HL-60 (cell line): Measurements from ENCODE around the gene IZUMO4.

Experiments used
- CTCF ChIP-seq: IDR thresholded peaks from one replicate; pipeline ENCODE4 v1.5.1; 2011; ENCODE audit warnings: low read length, control low read depth, inconsistent platforms; ENCODE audit not compliant: insufficient read depth
- GABPA ChIP-seq: IDR thresholded peaks from 2 replicates; pipeline ENCODE4 v1.6.1; 2012; ENCODE audit warnings: low read depth
- POLR2AphosphoS5 ChIP-seq: IDR thresholded peaks from 2 replicates; pipeline ENCODE4 v1.6.1; 2012; ENCODE audit warnings: low read depth
- REST ChIP-seq: IDR thresholded peaks from 2 replicates; pipeline ENCODE4 v1.6.1; 2012; ENCODE audit warnings: low read depth; ENCODE audit not compliant: insufficient replicate concordance
- SPI1 ChIP-seq: IDR thresholded peaks from 2 replicates; pipeline ENCODE4 v1.6.1; 2012; ENCODE audit warnings: low read depth, mild to moderate bottlenecking, borderline replicate concordance

GRCh38 chr19:2089727-2090053 lies 7.0 kb upstream of the IZUMO4 start:
- TF ChIP-seq CTCF (no peak), POLR2AphosphoS5 (no peak), GABPA (no peak), SPI1 (no peak), REST (no peak)
